HepG2 (cell line): ENCODE measurements around the gene RMND5A. TPM values are rescaled to one million over a fixed set of nuclear protein-coding genes. Genes with fewer than 3 reads are reported as not detected.
A peak's percentile ranks its signal among the peaks of the same experiment; 100 is the strongest.
"Not testable (repeated sequence)": the region's sequence is repeated elsewhere in the genome, so short reads cannot be mapped to it uniquely, and the experiment has no call there.

Experiments
- ELF3 ChIP-seq: IDR thresholded peaks from 2 replicates; pipeline ENCODE4 v1.6.1; 2016; ENCODE audit warnings: missing genetic modification reagents, missing compliant biosample characterization
- ERF ChIP-seq: IDR thresholded peaks from 2 replicates; pipeline ENCODE4 v1.6.1; 2018; ENCODE audit warnings: missing biosample characterization, missing genetic modification reagents
- FOXA1 ChIP-seq, 2 experiments: fragments of 450-650 bp in 1 of 2; sonication (generic) in 1 of 2; formaldehyde crosslinking in 1 of 2; IDR thresholded peaks; 2 replicates each; pipeline versions ENCODE4 v1.4.0 to v1.6.1; 2016 to 2020; ENCODE audit warnings: missing genetic modification reagents in 1 of 2
- FOXA3 ChIP-seq: IDR thresholded peaks from 2 replicates; pipeline ENCODE4 v1.6.1; 2016; ENCODE audit warnings: missing genetic modification reagents, missing compliant biosample characterization
- FOXK2 ChIP-seq: fragments of 450-650 bp; IDR thresholded peaks from 2 replicates; pipeline ENCODE4 v1.6.1; 2016
- HDAC1 ChIP-seq: sonication (generic); formaldehyde crosslinking; IDR thresholded peaks from 2 replicates; pipeline ENCODE4 v1.5.1; 2020; ENCODE audit warnings: mild to moderate bottlenecking, missing genetic modification reagents
- HOXA3 ChIP-seq: sonication (generic); formaldehyde crosslinking; IDR thresholded peaks from 2 replicates; pipeline ENCODE4 v1.5.0; 2020; ENCODE audit warnings: missing genetic modification reagents
- HOXA5 ChIP-seq: sonication (generic); formaldehyde crosslinking; IDR thresholded peaks from 2 replicates; pipeline ENCODE4 v1.4.0; 2020; ENCODE audit warnings: missing genetic modification reagents
- IKZF5 ChIP-seq: IDR thresholded peaks from 2 replicates; pipeline ENCODE4 v1.6.1; 2018; ENCODE audit warnings: missing genetic modification reagents, mild to moderate bottlenecking, missing compliant biosample characterization
- IRF2 ChIP-seq: IDR thresholded peaks from 2 replicates; pipeline ENCODE4 v1.6.1; 2018; ENCODE audit warnings: missing genetic modification reagents, missing compliant biosample characterization
- KAT8 ChIP-seq: IDR thresholded peaks from 2 replicates; pipeline ENCODE4 v1.6.1; 2016; ENCODE audit warnings: missing genetic modification reagents, missing compliant biosample characterization
- KDM2A ChIP-seq: sonication (generic); formaldehyde crosslinking; IDR thresholded peaks from 2 replicates; pipeline ENCODE4 v1.4.0; 2020; ENCODE audit warnings: low read depth, missing genetic modification reagents, borderline replicate concordance
- KMT2B ChIP-seq: IDR thresholded peaks from 2 replicates; pipeline ENCODE4 v1.6.1; 2016; ENCODE audit warnings: missing genetic modification reagents, missing compliant biosample characterization
- MIER2 ChIP-seq: IDR thresholded peaks from 2 replicates; pipeline ENCODE4 v1.6.1; 2016; ENCODE audit warnings: missing biosample characterization, missing genetic modification reagents
- NONO ChIP-seq, 2 experiments: fragments of 450-650 bp in 1 of 2; sonication (generic) in 1 of 2; formaldehyde crosslinking in 1 of 2; IDR thresholded peaks in 1 of 2; conservative IDR thresholded peaks in 1 of 2; 2 replicates each; pipeline versions ENCODE4 v1.6.1 to v1.8.0; 2017 to 2022; ENCODE audit warnings: mild to moderate bottlenecking in 1 of 2, missing genetic modification reagents in 1 of 2, moderate library complexity in 1 of 2
- SAP130 ChIP-seq: IDR thresholded peaks from 2 replicates; pipeline ENCODE4 v1.6.1; 2016; ENCODE audit warnings: low read depth
- THAP11 ChIP-seq: IDR thresholded peaks from 2 replicates; pipeline ENCODE4 v1.6.1; 2016; ENCODE audit warnings: missing biosample characterization, missing genetic modification reagents
- YEATS4 ChIP-seq: sonication (generic); formaldehyde crosslinking; IDR thresholded peaks from 2 replicates; pipeline ENCODE4 v1.4.0; 2020; ENCODE audit warnings: missing genetic modification reagents, borderline replicate concordance
- ZNF143 ChIP-seq: sonication (generic); formaldehyde crosslinking; IDR thresholded peaks from 2 replicates; pipeline ENCODE4 v1.4.0; 2020; ENCODE audit warnings: missing genetic modification reagents
- ZNF263 ChIP-seq: sonication (generic); formaldehyde crosslinking; IDR thresholded peaks from 2 replicates; pipeline ENCODE4 v1.4.0; 2020; ENCODE audit warnings: missing genetic modification reagents
- ZNF331 ChIP-seq: sonication (generic); formaldehyde crosslinking; IDR thresholded peaks from 2 replicates; pipeline ENCODE4 v1.4.0; 2020; ENCODE audit warnings: missing genetic modification reagents
- polyA plus RNA-seq, 8 experiments: library from polyadenylated mRNA; depleted of rRNA in 3 of 8; stranded (reverse) in 7 of 8; unstranded in 1 of 8; fragments of >200 nt; fragmentation: Illumina TruSeq in 4 of 8; extraction: Trizol in 4 of 8; gene quantifications; 2 replicates each; pipeline versions ENCODE4 v1.2.1 to v1.2.3, GENCODE V29; 2011 to 2016; ENCODE audit warnings: low read depth in 4 of 8, missing spikeins in 1 of 8, mixed read lengths in 1 of 8; ENCODE audit not compliant: insufficient read depth in 1 of 8
- total RNA-seq, 5 experiments: library from RNA; depleted of rRNA; stranded (reverse); fragments of >200 nt; fragmentation: Illumina TruSeq; extraction: Trizol; gene quantifications; 2 replicates each; pipeline ENCODE4 v1.2.3, GENCODE V29; 2016; ENCODE audit warnings: low read depth in 1 of 5
- TF ChIP-seq, protein P1 (sequence below): sonication (generic); formaldehyde crosslinking; IDR thresholded peaks from 2 replicates; pipeline ENCODE4 v1.4.0; 2020; ENCODE audit warnings: missing genetic modification reagents
- TF ChIP-seq, protein P2 (sequence below): sonication (generic); formaldehyde crosslinking; IDR thresholded peaks from 2 replicates; pipeline ENCODE4 v1.5.0; 2020; ENCODE audit warnings: mild to moderate bottlenecking, missing genetic modification reagents, borderline replicate concordance

RMND5A gene
- total and polyA plus RNA-seq, 2 of the 13 experiments (the other 11 are each of a cell fraction or from before 2014, with no cell fraction given), result 31.0 to 66.4 TPM

- TF ChIP-seq FOXA3 (CRISPR knock-in tag) (peak; percentile 54; the same call in 1 of the 2 replicates), IRF2 (CRISPR knock-in tag) (peak; percentile 33; the same call in 1 of the 2 replicates), KAT8 (CRISPR knock-in tag) (peak; percentile 76), FOXA1 (CRISPR knock-in tag; IDR thresholded peaks at IDR 0.05) (peak; percentile 46), THAP11 (CRISPR knock-in tag) (peak; percentile 78), ZNF331 (CRISPR knock-in tag) (0 out of 2 replicates have a peak, but pooled peaks have one; percentile 43), ELF3 (CRISPR knock-in tag) (peak; percentile 50; the same call in 1 of the 2 replicates), ZNF143 (peak; percentile 46; the same call in 1 of the 2 replicates), NONO (CRISPR knock-in tag; conservative IDR thresholded peaks at IDR 0.05) (peak; percentile 39; the same call in 1 of the 2 replicates), MIER2 (0 out of 2 replicates have a peak, but pooled peaks have one; percentile 18), FOXK2 (peak; percentile 67), ERF (CRISPR knock-in tag) (peak; percentile 70; the same call in 1 of the 2 replicates), YEATS4 (CRISPR knock-in tag) (peak; percentile 32; the same call in 1 of the 2 replicates), ZNF263 (CRISPR knock-in tag) (0 out of 2 replicates have a peak, but pooled peaks have one; percentile 5), KMT2B (peak; percentile 75; the same call in 1 of the 2 replicates), KDM2A (CRISPR knock-in tag) (peak; percentile 92), HOXA5 (CRISPR knock-in tag) (peak; percentile 20; the same call in 1 of the 2 replicates), IKZF5 (CRISPR knock-in tag) (peak; percentile 36; the same call in 1 of the 2 replicates), SAP130 (CRISPR knock-in tag) (peak; percentile 83), HOXA3 (CRISPR knock-in tag) (peak; percentile 80), HDAC1 (CRISPR knock-in tag) (peak; percentile 33; the same call in 1 of the 2 replicates)
- TF ChIP-seq FOXA1, NONO (IDR thresholded peaks at IDR 0.05): not testable (repeated sequence)
- TF ChIP-seq, protein P1, sequence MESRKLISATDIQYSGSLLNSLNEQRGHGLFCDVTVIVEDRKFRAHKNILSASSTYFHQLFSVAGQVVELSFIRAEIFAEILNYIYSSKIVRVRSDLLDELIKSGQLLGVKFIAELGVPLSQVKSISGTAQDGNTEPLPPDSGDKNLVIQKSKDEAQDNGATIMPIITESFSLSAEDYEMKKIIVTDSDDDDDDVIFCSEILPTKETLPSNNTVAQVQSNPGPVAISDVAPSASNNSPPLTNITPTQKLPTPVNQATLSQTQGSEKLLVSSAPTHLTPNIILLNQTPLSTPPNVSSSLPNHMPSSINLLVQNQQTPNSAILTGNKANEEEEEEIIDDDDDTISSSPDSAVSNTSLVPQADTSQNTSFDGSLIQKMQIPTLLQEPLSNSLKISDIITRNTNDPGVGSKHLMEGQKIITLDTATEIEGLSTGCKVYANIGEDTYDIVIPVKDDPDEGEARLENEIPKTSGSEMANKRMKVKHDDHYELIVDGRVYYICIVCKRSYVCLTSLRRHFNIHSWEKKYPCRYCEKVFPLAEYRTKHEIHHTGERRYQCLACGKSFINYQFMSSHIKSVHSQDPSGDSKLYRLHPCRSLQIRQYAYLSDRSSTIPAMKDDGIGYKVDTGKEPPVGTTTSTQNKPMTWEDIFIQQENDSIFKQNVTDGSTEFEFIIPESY, result 0 out of 2 replicates have a peak, but pooled peaks have one; percentile 35
- TF ChIP-seq, protein P2, sequence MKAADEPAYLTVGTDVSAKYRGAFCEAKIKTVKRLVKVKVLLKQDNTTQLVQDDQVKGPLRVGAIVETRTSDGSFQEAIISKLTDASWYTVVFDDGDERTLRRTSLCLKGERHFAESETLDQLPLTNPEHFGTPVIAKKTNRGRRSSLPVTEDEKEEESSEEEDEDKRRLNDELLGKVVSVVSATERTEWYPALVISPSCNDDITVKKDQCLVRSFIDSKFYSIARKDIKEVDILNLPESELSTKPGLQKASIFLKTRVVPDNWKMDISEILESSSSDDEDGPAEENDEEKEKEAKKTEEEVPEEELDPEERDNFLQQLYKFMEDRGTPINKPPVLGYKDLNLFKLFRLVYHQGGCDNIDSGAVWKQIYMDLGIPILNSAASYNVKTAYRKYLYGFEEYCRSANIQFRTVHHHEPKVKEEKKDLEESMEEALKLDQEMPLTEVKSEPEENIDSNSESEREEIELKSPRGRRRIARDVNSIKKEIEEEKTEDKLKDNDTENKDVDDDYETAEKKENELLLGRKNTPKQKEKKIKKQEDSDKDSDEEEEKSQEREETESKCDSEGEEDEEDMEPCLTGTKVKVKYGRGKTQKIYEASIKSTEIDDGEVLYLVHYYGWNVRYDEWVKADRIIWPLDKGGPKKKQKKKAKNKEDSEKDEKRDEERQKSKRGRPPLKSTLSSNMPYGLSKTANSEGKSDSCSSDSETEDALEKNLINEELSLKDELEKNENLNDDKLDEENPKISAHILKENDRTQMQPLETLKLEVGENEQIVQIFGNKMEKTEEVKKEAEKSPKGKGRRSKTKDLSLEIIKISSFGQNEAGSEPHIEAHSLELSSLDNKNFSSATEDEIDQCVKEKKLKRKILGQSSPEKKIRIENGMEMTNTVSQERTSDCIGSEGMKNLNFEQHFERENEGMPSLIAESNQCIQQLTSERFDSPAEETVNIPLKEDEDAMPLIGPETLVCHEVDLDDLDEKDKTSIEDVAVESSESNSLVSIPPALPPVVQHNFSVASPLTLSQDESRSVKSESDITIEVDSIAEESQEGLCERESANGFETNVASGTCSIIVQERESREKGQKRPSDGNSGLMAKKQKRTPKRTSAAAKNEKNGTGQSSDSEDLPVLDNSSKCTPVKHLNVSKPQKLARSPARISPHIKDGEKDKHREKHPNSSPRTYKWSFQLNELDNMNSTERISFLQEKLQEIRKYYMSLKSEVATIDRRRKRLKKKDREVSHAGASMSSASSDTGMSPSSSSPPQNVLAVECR (CRISPR knock-in tag), result peak; percentile 55; the same call in 1 of the 2 replicates
Observed at GRCh38 chr2:86719637-86720539, at the start of gene RMND5A (continued).
